K562 (cell line): ENCODE results near the gene HTR3E. TPM values are rescaled to one million over a fixed set of nuclear protein-coding genes. Genes with fewer than 3 reads are reported as not detected.
A peak's percentile ranks its signal among the peaks of the same experiment; 100 is the strongest.

Experiments used
- ATAC-seq: fragments of 200-7000 bp; cut with Tn5 transposase; 3 replicates; pipeline ENCODE4 v1.9.1; 2020; ENCODE audit warnings: moderate library complexity
- BruUV-seq: library from RNA; stranded (reverse); fragments of 400-500 nt; replicated peaks from 2 replicates; lab custom pipeline; 2021; lab: Mats Ljungman, UMichigan
- CTCF ChIA-PET: fragments of 300-600 bp; formaldehyde crosslinking; extraction: SDS; loops from one replicate; lab custom pipeline; 2021; ENCODE audit warnings: low intra/inter-chr PET ratio; lab: Yijun Ruan, JAX
- POLR2A ChIA-PET: fragments of 300-600, 350-650 bp; sonication (Branson Sonifier 250); formaldehyde crosslinking; extraction: SDS; loops from one replicate; lab custom pipeline; 2021; ENCODE audit warnings: antibody characterized with exemption, inconsistent platforms; lab: Yijun Ruan, JAX
- DNase-seq, 4 experiments: peaks; one replicate each; pipeline versions ENCODE4 v3.0.0 to v3.0.0-alpha.2; 2011 to 2018; ENCODE audit warnings: low spot score in 3 of 4, mixed read lengths in 3 of 4; ENCODE audit errors: extremely low read depth in 1 of 4
- FAIRE-seq: peaks from 2 replicates; lab custom pipeline; 2011; peaks lifted over from hg19 to GRCh38; lab: Jason Lieb, UNC
- H2AFZ ChIP-seq: 2 replicates; pipeline ENCODE4 v1.6.0; 2011; ENCODE audit warnings: low read depth, low read length, control low read depth, inconsistent platforms
- H3K27ac ChIP-seq: fragments of 200-600 bp; 3 replicates; pipeline ENCODE4 v1.8.0; 2011; ENCODE audit warnings: low read depth, mild to moderate bottlenecking, control low read depth, inconsistent platforms, low read length, moderate library complexity, mixed read lengths; ENCODE audit errors: extremely low read depth
- H3K27me3 ChIP-seq, 2 experiments: fragments of 300-600 bp in 1 of 2; 2 replicates in 1 of 2; 3 replicates in 1 of 2; pipeline versions ENCODE4 v1.6.0 to v1.8.0; 2011; ENCODE audit warnings: inconsistent platforms in 2 of 2, low read length in 2 of 2, mild to moderate bottlenecking in 1 of 2, mixed read lengths in 1 of 2, moderate library complexity in 1 of 2; ENCODE audit not compliant: control insufficient read depth in 2 of 2, insufficient read depth in 2 of 2
- H3K36me3 ChIP-seq: fragments of 300-600 bp; 3 replicates; pipeline ENCODE4 v1.8.0; 2011; ENCODE audit warnings: mild to moderate bottlenecking, low read length, inconsistent platforms; ENCODE audit not compliant: control insufficient read depth, insufficient read depth
- H3K4me1 ChIP-seq, 2 experiments: fragments of 200-600 bp in 1 of 2; replicated peaks in 1 of 2; 2 replicates in 1 of 2; 3 replicates in 1 of 2; pipeline versions ENCODE4 v1.5.1 to v1.8.0; 2011; ENCODE audit warnings: inconsistent platforms in 2 of 2, low read length in 2 of 2, mild to moderate bottlenecking in 1 of 2, mixed read lengths in 1 of 2, moderate library complexity in 1 of 2; ENCODE audit not compliant: control insufficient read depth in 2 of 2, insufficient read depth in 2 of 2
- H3K4me2 ChIP-seq: 2 replicates; pipeline ENCODE4 v1.6.1; 2011; ENCODE audit warnings: low read length, control low read depth, inconsistent platforms, mixed read lengths; ENCODE audit not compliant: insufficient read depth
- H3K4me3 ChIP-seq: fragments of 200-600 bp; sonication (generic), shearing (Covaris generic); 2 replicates; pipeline ENCODE4 v1.5.1; 2016; ENCODE audit warnings: control low read depth, inconsistent platforms
- H3K79me2 ChIP-seq: fragments of 200-600 bp; 3 replicates; pipeline ENCODE4 v1.8.0; 2011; ENCODE audit warnings: low read length, inconsistent platforms; ENCODE audit not compliant: control insufficient read depth, insufficient read depth
- H3K9ac ChIP-seq, 2 experiments: 2 replicates each; pipeline versions ENCODE4 v1.6.0 to v1.6.1; 2011; ENCODE audit warnings: low read depth in 2 of 2, low read length in 2 of 2, control low read depth in 1 of 2, inconsistent platforms in 1 of 2, mild to moderate bottlenecking in 1 of 2, mixed read lengths in 1 of 2; ENCODE audit not compliant: insufficient read depth in 1 of 2
- H3K9me1 ChIP-seq: one replicate; pipeline ENCODE4 v1.6.0; 2011; ENCODE audit warnings: inconsistent platforms, mild to moderate bottlenecking, low read length, moderate library complexity; ENCODE audit not compliant: control insufficient read depth, insufficient read depth
- H3K9me3 ChIP-seq: replicated peaks from 2 replicates; pipeline ENCODE4 v1.5.1; 2011; ENCODE audit warnings: low read depth, low read length, inconsistent platforms; ENCODE audit not compliant: control insufficient read depth, insufficient read depth
- H4K20me1 ChIP-seq: replicated peaks from 2 replicates; pipeline ENCODE4 v1.6.1; 2011; ENCODE audit warnings: low read length, inconsistent platforms, mixed read lengths; ENCODE audit not compliant: control insufficient read depth, insufficient read depth
- FUS ChIP-seq: fragments of 200-400 bp; formaldehyde crosslinking; optimal IDR thresholded peaks from 2 replicates; pipeline ENCODE3; 2017; ENCODE audit warnings: low read depth, low read length
- GTF2A2 ChIP-seq: IDR thresholded peaks from 2 replicates; pipeline ENCODE4 v1.6.1; 2016; ENCODE audit warnings: mild to moderate bottlenecking, missing genetic modification characterization, missing compliant biosample characterization
- RB1 ChIP-seq: fragments of 450-650 bp; IDR thresholded peaks from 2 replicates; pipeline ENCODE4 v1.6.1; 2017; ENCODE audit warnings: low read depth, mild to moderate bottlenecking
- RBFOX2 ChIP-seq: fragments of 200-400 bp; formaldehyde crosslinking; IDR thresholded peaks from 2 replicates; pipeline ENCODE4 v1.6.1; 2017; ENCODE audit warnings: low read depth, mild to moderate bottlenecking, low read length, moderate library complexity
- SAP30 ChIP-seq: fragments of 200-600 bp; sonication (generic); IDR thresholded peaks from 2 replicates; pipeline ENCODE4 v1.6.1; 2012; ENCODE audit warnings: borderline replicate concordance, low read depth, mild to moderate bottlenecking, moderate library complexity, low read length, control low read depth, inconsistent platforms; ENCODE audit not compliant: insufficient read depth, poor library complexity, severe bottlenecking
- ZBTB7A ChIP-seq: IDR thresholded peaks from 2 replicates; pipeline ENCODE4 v1.6.1; 2011; ENCODE audit warnings: low read depth, mild to moderate bottlenecking, low read length, moderate library complexity, borderline replicate concordance; ENCODE audit not compliant: control insufficient read depth
- ZSCAN29 ChIP-seq: fragments of 450-650 bp; IDR thresholded peaks from 2 replicates; pipeline ENCODE4 v1.6.1; 2017
- WGBS: fragments of 100-300 bp; shearing (Covaris generic); methylation state at CpG from one replicate; pipeline ENCODE4 v1.1.6; 2016; ENCODE audit warnings: low coverage, mixed read lengths; ENCODE audit not compliant: insufficient coverage; ENCODE audit errors: missing lambda C conversion rate; 5-methylcytosine and 5-hydroxymethylcytosine counted together
- in situ Hi-C: fragments of 300-500 bp; cut with MboI; formaldehyde crosslinking; loops from 4 replicates; pipeline ENCODE4 v1.15.0; 2018; ENCODE audit warnings: inconsistent platforms, mixed read lengths
- intact Hi-C: fragments of 100-400 bp; cut with micrococcal nuclease; formaldehyde crosslinking; loops from 2 replicates; pipeline ENCODE4 v1.14.2; 2022
- polyA plus RNA-seq, 8 experiments: library from polyadenylated mRNA; depleted of rRNA in 4 of 8; stranded (reverse) in 5 of 8; unstranded in 3 of 8; fragments of >200 nt; fragmentation: Nextera tagmentation in 2 of 8; fragmentation: Illumina TruSeq in 1 of 8; extraction: Ambion mirVana in 2 of 8; extraction: Trizol in 1 of 8; gene quantifications; 2 replicates each; pipeline versions ENCODE4 v1.2.1 to v1.2.3, GENCODE V29; 2011 to 2014; ENCODE audit warnings: inconsistent platforms in 1 of 8, missing spikeins in 1 of 8
- total RNA-seq, 7 experiments: library from RNA; depleted of rRNA in 6 of 7; stranded (reverse); fragments of >200 nt in 6 of 7; fragmentation: Illumina TruSeq in 2 of 7; extraction: Trizol in 2 of 7; gene quantifications; 2 replicates each; pipeline versions ENCODE4 v1.2.1 to v1.2.3, GENCODE V29; 2011 to 2021; ENCODE audit warnings: low replicate concordance in 1 of 7
- TF ChIP-seq, protein P1 (sequence below): sonication (generic); formaldehyde crosslinking; IDR thresholded peaks from 2 replicates; pipeline ENCODE4 v1.8.0; 2023; ENCODE audit warnings: mild to moderate bottlenecking, missing genetic modification reagents
- TF ChIP-seq, protein P2 (sequence below): fragments of 200-800 bp; sonication (Bioruptor generic); IDR thresholded peaks from 2 replicates; pipeline ENCODE4 v1.6.1; 2017; ENCODE audit warnings: missing genetic modification characterization, missing compliant biosample characterization
- TF ChIP-seq, protein P3 (sequence below): sonication (generic); formaldehyde crosslinking; IDR thresholded peaks from 2 replicates; pipeline ENCODE4 v1.8.0; 2022; ENCODE audit warnings: mild to moderate bottlenecking, missing genetic modification reagents
- TF ChIP-seq, protein P4 (sequence below), 3 experiments: fragments of 200-800 bp in 1 of 3; sonication (Bioruptor generic) in 1 of 3; sonication (generic) in 1 of 3; formaldehyde crosslinking in 1 of 3; IDR thresholded peaks; 2 replicates each; pipeline versions ENCODE4 v1.6.1 to v1.8.0; 2016 to 2022; ENCODE audit warnings: mild to moderate bottlenecking in 2 of 3, missing compliant biosample characterization in 2 of 3, missing genetic modification characterization in 2 of 3, missing genetic modification reagents in 1 of 3

The HTR3E gene
- total and polyA plus RNA-seq, 9 of the 15 experiments (the other 6 are each of a cell fraction or from before 2014, with no cell fraction given), result not detected

DNA sequence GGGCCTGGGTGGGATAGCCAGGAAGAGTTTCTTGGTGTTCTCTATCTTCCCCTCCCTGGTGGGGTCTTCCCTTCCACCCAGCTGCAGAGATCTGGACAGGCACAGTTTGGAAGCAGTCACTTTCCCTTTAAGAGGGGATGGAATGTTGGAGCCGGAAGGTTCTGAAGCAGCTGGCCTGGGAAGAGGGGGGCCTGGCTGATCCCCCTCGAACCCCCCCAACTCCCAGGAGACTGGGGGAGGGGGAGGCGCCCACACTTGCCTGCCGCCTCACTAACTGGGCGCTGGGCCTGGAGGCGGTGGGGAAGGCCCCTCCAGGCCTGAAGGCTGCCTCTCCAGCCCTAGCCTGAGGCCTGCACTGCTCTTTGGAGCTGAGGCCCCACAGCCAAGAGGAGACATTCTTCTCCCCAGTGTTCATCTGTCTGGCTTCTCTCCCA is 59.7 kb downstream of the HTR3E start:
- Histone ChIP-seq H3K9me1 (no peaks in the 10 kb centered on the region), H3K9ac (peak overlapping the region; percentile 78 to 98), H3K4me2 (peak overlapping the region; percentile 95), H4K20me1 (no peaks in the 10 kb centered on the region; the same call in 1 of the 2 replicates), H3K4me3 (peak overlapping the region; percentile 71), H3K9me3 (no peaks in the 10 kb centered on the region), H3K79me2 (peaks cover 49% of the 10 kb centered on the region), H3K27ac (peak overlapping the region; percentile 88), H2AFZ (0 out of 2 replicates have a peak overlapping the region, but pooled peaks have one; percentile 91), H3K36me3 (peaks cover 6% of the 10 kb centered on the region; the same call in 1 of the 3 replicates), H3K27me3 (no peaks in the 10 kb centered on the region), H3K4me1 (peaks cover 29 to 30% of the 10 kb centered on the region in 2 experiments; a peak in 4 of 5 replicates)
- FAIRE-seq (no peak), ATAC-seq (peak; percentile 49), DNase-seq (peak in 3 of 4 experiments; percentile 30 to 49 (median 44))
- ChIA-PET CTCF (no interaction called here), POLR2A (interaction anchor here (0.7 to 4.2 kb wide), 5 partner anchors 16 to 272 kb away, joined by 3 to 27 read pairs (median 4); partner anchors contain the start of gene ABCC5)
- in situ Hi-C loops, result no loop called here
- TF ChIP-seq, protein P1, sequence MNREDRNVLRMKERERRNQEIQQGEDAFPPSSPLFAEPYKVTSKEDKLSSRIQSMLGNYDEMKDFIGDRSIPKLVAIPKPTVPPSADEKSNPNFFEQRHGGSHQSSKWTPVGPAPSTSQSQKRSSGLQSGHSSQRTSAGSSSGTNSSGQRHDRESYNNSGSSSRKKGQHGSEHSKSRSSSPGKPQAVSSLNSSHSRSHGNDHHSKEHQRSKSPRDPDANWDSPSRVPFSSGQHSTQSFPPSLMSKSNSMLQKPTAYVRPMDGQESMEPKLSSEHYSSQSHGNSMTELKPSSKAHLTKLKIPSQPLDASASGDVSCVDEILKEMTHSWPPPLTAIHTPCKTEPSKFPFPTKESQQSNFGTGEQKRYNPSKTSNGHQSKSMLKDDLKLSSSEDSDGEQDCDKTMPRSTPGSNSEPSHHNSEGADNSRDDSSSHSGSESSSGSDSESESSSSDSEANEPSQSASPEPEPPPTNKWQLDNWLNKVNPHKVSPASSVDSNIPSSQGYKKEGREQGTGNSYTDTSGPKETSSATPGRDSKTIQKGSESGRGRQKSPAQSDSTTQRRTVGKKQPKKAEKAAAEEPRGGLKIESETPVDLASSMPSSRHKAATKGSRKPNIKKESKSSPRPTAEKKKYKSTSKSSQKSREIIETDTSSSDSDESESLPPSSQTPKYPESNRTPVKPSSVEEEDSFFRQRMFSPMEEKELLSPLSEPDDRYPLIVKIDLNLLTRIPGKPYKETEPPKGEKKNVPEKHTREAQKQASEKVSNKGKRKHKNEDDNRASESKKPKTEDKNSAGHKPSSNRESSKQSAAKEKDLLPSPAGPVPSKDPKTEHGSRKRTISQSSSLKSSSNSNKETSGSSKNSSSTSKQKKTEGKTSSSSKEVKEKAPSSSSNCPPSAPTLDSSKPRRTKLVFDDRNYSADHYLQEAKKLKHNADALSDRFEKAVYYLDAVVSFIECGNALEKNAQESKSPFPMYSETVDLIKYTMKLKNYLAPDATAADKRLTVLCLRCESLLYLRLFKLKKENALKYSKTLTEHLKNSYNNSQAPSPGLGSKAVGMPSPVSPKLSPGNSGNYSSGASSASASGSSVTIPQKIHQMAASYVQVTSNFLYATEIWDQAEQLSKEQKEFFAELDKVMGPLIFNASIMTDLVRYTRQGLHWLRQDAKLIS, result 0 out of 2 replicates have a peak, but pooled peaks have one; percentile 13
- TF ChIP-seq GTF2A2 (tag) (no peak), ZBTB7A (peak; percentile 32; the same call in 1 of the 2 replicates), RBFOX2 (peak; percentile 38; the same call in 1 of the 2 replicates), RB1 (peak; percentile 17; the same call in 1 of the 2 replicates), SAP30 (peak; percentile 33), FUS (no peak), ZSCAN29 (0 out of 2 replicates have a peak, but pooled peaks have one; percentile 10)
- TF ChIP-seq, protein P2, sequence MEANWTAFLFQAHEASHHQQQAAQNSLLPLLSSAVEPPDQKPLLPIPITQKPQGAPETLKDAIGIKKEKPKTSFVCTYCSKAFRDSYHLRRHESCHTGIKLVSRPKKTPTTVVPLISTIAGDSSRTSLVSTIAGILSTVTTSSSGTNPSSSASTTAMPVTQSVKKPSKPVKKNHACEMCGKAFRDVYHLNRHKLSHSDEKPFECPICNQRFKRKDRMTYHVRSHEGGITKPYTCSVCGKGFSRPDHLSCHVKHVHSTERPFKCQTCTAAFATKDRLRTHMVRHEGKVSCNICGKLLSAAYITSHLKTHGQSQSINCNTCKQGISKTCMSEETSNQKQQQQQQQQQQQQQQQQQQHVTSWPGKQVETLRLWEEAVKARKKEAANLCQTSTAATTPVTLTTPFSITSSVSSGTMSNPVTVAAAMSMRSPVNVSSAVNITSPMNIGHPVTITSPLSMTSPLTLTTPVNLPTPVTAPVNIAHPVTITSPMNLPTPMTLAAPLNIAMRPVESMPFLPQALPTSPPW (CRISPR knock-in tag), result peak; percentile 68
- TF ChIP-seq, protein P3, sequence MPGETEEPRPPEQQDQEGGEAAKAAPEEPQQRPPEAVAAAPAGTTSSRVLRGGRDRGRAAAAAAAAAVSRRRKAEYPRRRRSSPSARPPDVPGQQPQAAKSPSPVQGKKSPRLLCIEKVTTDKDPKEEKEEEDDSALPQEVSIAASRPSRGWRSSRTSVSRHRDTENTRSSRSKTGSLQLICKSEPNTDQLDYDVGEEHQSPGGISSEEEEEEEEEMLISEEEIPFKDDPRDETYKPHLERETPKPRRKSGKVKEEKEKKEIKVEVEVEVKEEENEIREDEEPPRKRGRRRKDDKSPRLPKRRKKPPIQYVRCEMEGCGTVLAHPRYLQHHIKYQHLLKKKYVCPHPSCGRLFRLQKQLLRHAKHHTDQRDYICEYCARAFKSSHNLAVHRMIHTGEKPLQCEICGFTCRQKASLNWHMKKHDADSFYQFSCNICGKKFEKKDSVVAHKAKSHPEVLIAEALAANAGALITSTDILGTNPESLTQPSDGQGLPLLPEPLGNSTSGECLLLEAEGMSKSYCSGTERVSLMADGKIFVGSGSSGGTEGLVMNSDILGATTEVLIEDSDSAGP, result peak; percentile 82; the same call in 1 of the 2 replicates
- TF ChIP-seq, protein P4, sequence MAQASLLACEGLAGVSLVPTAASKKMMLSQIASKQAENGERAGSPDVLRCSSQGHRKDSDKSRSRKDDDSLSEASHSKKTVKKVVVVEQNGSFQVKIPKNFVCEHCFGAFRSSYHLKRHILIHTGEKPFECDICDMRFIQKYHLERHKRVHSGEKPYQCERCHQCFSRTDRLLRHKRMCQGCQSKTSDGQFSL (CRISPR knock-in tag; IDR thresholded peaks at IDR 0.05), result no peak
- TF ChIP-seq, protein P4 (tag; IDR thresholded peaks at IDR 0.05), result peak in 1 of 2 experiments; percentile 38; a peak in 1 of 4 replicates
- 3% methylated on average over 5 of the region's 6 CpGs for WGBS
- no TSS peak for BruUV-seq
- intact Hi-C loops, result no loop called here
